ENCODE data around the gene PRAMEF5. TPM values are rescaled to one million over a fixed set of nuclear protein-coding genes. Genes with fewer than 3 reads are reported as not detected.
"Not testable (repeated sequence)": the region's sequence is repeated elsewhere in the genome, so short reads cannot be mapped to it uniquely, and the experiment has no call there.

PRAMEF5 gene
- total and polyA plus RNA-seq, 10 of the 15 experiments (the other 5 are each of a cell fraction or from before 2014, with no cell fraction given) = not detected

DNA sequence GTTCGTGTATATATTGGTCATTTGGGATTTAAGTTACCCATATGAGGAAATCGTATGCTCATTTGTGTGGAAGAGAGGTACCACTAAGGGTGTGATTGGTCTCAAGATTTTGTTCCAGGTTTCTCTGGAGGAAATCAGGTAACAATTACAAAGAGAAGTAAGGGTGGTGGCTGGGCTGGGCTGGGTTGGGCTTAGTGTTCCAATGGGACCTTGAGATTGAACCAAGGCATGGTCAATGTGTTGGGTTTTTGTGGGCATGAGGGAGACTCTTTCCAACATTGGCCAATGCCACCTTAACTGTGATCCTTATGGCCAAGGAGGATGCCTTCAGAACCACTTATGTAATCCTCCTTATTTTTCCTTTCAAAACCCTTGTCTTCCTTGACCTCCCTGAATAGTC lies 23.4 kb upstream of the PRAMEF5 start:
- ATAC-seq; BruUV-seq (replicated peaks); H3K9ac ChIP-seq (ENCODE audit: control insufficient read depth, insufficient read depth, low read length); H3K4me2 ChIP-seq (ENCODE audit: control insufficient read depth, insufficient read depth); POLR2A ChIA-PET; H3K79me2 ChIP-seq (ENCODE audit: control insufficient read depth, insufficient read depth, low read length); RAD21 ChIA-PET (ENCODE audit: unreplicated experiment); intact Hi-C loops (cut with micrococcal nuclease; ENCODE audit: unreplicated experiment); SMC1A ChIA-PET (ENCODE audit: uncharacterized antibody, unreplicated experiment); H2AFZ ChIP-seq (ENCODE audit: control insufficient read depth, low read depth, low read length); H4K20me1 ChIP-seq (ENCODE audit: control insufficient read depth, insufficient read depth); H3K4me1 ChIP-seq (ENCODE audit: control insufficient read depth, insufficient read depth, low read length); H3K36me3 ChIP-seq (ENCODE audit: control insufficient read depth in 2 of 2, insufficient read depth in 2 of 2, low read length in 1 of 2); CTCF ChIA-PET; H3K27me3 ChIP-seq (replicated peaks in 1 of 2; ENCODE audit: control insufficient read depth in 2 of 2, insufficient read depth in 2 of 2, low read length in 1 of 2); H3K4me3 ChIP-seq; FAIRE-seq; DNase-seq (ENCODE audit: low read depth, low spot score); H3K9me3 ChIP-seq (replicated peaks; ENCODE audit: control insufficient read depth, insufficient read depth, low read length); H3K27ac ChIP-seq (ENCODE audit: control insufficient read depth, insufficient read depth): not testable (repeated sequence)
- in situ Hi-C loops (cut with MboI) = loop anchor here (25.0 kb wide), 2 partner anchors 418 to 693 kb away; no protein-coding TSS in a partner anchor
- 14% methylated on average over 2 of the region's 2 CpGs for WGBS (ENCODE audit: insufficient coverage, insufficient replicate concordance, low lambda C conversion rate, missing lambda C conversion rate)

DNA sequence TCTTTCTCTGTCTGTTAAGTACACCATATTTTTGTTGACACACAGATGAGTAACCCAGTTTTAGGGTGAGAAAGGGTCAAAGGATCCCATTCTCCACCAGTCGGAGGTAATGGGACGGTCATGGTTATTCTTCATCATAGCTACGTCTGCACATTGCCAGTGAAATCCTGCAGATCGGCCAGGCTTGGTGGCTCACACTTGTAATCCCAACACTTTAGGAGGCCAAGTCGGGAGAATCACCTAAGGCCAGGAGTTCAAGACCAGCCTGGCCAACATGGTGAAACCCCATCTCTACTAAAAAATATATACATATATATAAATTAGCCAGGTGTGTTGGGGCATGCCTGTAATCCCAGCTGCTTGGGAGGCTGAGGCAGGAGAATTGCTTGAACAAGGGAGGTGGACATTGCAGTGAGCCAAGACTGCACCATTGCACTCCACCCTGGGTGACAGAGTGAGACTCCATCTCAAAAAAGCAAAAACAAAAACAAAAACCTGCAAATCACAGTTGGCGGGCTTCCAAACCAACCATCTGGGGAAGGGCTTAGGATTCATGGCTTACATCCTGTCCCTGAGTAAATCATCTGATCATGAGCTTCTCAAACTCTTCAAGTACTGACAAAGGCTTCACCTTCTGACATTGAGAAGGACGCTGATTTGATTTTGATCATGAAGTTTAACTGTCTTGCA lies 22.8 kb upstream of the PRAMEF5 start:
- SMC1A ChIA-PET (ENCODE audit: uncharacterized antibody, unreplicated experiment); H3K36me3 ChIP-seq (ENCODE audit: control insufficient read depth in 2 of 2, insufficient read depth in 2 of 2, low read length in 1 of 2); H4K20me1 ChIP-seq (ENCODE audit: control insufficient read depth, insufficient read depth); H3K9me3 ChIP-seq (replicated peaks; ENCODE audit: control insufficient read depth, insufficient read depth, low read length); intact Hi-C loops (cut with micrococcal nuclease; ENCODE audit: unreplicated experiment); H3K4me2 ChIP-seq (ENCODE audit: control insufficient read depth, insufficient read depth); H3K27ac ChIP-seq (ENCODE audit: control insufficient read depth, insufficient read depth); H3K27me3 ChIP-seq (replicated peaks in 1 of 2; ENCODE audit: control insufficient read depth in 2 of 2, insufficient read depth in 2 of 2, low read length in 1 of 2); POLR2A ChIA-PET; H3K79me2 ChIP-seq (ENCODE audit: control insufficient read depth, insufficient read depth, low read length); H3K4me3 ChIP-seq; DNase-seq (ENCODE audit: low read depth, low spot score); H2AFZ ChIP-seq (ENCODE audit: control insufficient read depth, low read depth, low read length); RAD21 ChIA-PET (ENCODE audit: unreplicated experiment); ATAC-seq; FAIRE-seq; CTCF ChIA-PET; H3K9ac ChIP-seq (ENCODE audit: control insufficient read depth, insufficient read depth, low read length); H3K4me1 ChIP-seq (ENCODE audit: control insufficient read depth, insufficient read depth, low read length); BruUV-seq (replicated peaks): not testable (repeated sequence)
- WGBS (ENCODE audit: insufficient coverage, insufficient replicate concordance, low lambda C conversion rate, missing lambda C conversion rate) = 39% methylated on average over 7 of the region's 7 CpGs
- in situ Hi-C loops (cut with MboI) = loop anchor here (25.0 kb wide), 2 partner anchors 419 to 694 kb away; no protein-coding TSS in a partner anchor

DNA sequence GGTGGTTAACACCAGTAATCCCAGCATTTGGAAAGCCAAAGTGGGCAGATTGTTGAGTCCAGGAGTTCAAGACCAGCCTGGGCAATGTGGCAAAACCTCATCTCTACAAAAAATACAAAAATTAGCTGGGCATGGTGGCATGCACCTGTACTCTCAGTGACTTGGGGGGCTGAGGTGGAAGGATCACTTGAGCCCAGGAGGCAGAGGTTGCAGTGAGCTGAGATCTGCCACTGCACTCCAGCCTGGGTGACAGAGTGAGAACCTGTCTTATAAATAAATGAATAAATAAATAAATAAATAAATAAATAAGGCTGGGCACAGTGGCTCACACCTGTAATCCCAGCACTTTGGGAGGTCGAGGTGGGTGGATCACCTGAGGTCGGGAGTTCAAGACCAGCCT lies 21.9 kb upstream of the PRAMEF5 start:
- H3K27ac ChIP-seq (ENCODE audit: control insufficient read depth, insufficient read depth); intact Hi-C loops (cut with micrococcal nuclease; ENCODE audit: unreplicated experiment); H3K9me3 ChIP-seq (replicated peaks; ENCODE audit: control insufficient read depth, insufficient read depth, low read length); H2AFZ ChIP-seq (ENCODE audit: control insufficient read depth, low read depth, low read length); H3K4me1 ChIP-seq (ENCODE audit: control insufficient read depth, insufficient read depth, low read length); BruUV-seq (replicated peaks); ATAC-seq; H4K20me1 ChIP-seq (ENCODE audit: control insufficient read depth, insufficient read depth); FAIRE-seq; POLR2A ChIA-PET; CTCF ChIA-PET; H3K27me3 ChIP-seq (replicated peaks in 1 of 2; ENCODE audit: control insufficient read depth in 2 of 2, insufficient read depth in 2 of 2, low read length in 1 of 2); H3K9ac ChIP-seq (ENCODE audit: control insufficient read depth, insufficient read depth, low read length); H3K36me3 ChIP-seq (ENCODE audit: control insufficient read depth in 2 of 2, insufficient read depth in 2 of 2, low read length in 1 of 2); H3K4me2 ChIP-seq (ENCODE audit: control insufficient read depth, insufficient read depth); H3K79me2 ChIP-seq (ENCODE audit: control insufficient read depth, insufficient read depth, low read length); H3K4me3 ChIP-seq; DNase-seq (ENCODE audit: low read depth, low spot score); RAD21 ChIA-PET (ENCODE audit: unreplicated experiment): not testable (repeated sequence)
- in situ Hi-C loops (cut with MboI) = loop anchor here (25.0 kb wide), 2 partner anchors 420 to 695 kb away; no protein-coding TSS in a partner anchor
- WGBS (ENCODE audit: insufficient coverage, insufficient replicate concordance, low lambda C conversion rate, missing lambda C conversion rate) = 0% methylated on average over 2 of the region's 2 CpGs
- SMC1A ChIA-PET (ENCODE audit: uncharacterized antibody, unreplicated experiment) = interaction anchor here (0.6 kb wide), 1 partner anchor 1255 kb away, joined by 3 read pairs; no protein-coding TSS in a partner anchor

- H3K9ac ChIP-seq (ENCODE audit: control insufficient read depth, insufficient read depth, low read length); H4K20me1 ChIP-seq (ENCODE audit: control insufficient read depth, insufficient read depth); H2AFZ ChIP-seq (ENCODE audit: control insufficient read depth, low read depth, low read length); H3K4me2 ChIP-seq (ENCODE audit: control insufficient read depth, insufficient read depth); H3K79me2 ChIP-seq (ENCODE audit: control insufficient read depth, insufficient read depth, low read length); H3K9me3 ChIP-seq (replicated peaks; ENCODE audit: control insufficient read depth, insufficient read depth, low read length); H3K27ac ChIP-seq (ENCODE audit: control insufficient read depth, insufficient read depth); SMC1A ChIA-PET (ENCODE audit: uncharacterized antibody, unreplicated experiment); DNase-seq (ENCODE audit: low read depth, low spot score); ATAC-seq; H3K4me3 ChIP-seq; RAD21 ChIA-PET (ENCODE audit: unreplicated experiment); H3K4me1 ChIP-seq (ENCODE audit: control insufficient read depth, insufficient read depth, low read length); BruUV-seq (replicated peaks); POLR2A ChIA-PET; FAIRE-seq; H3K36me3 ChIP-seq (ENCODE audit: control insufficient read depth in 2 of 2, insufficient read depth in 2 of 2, low read length in 1 of 2); H3K27me3 ChIP-seq (replicated peaks in 1 of 2; ENCODE audit: control insufficient read depth in 2 of 2, insufficient read depth in 2 of 2, low read length in 1 of 2); intact Hi-C loops (cut with micrococcal nuclease; ENCODE audit: unreplicated experiment): not testable (repeated sequence)
- 4% methylated on average over 1 of the region's 1 CpG for WGBS (ENCODE audit: insufficient coverage, insufficient replicate concordance, low lambda C conversion rate, missing lambda C conversion rate)
- CTCF ChIA-PET = interaction anchor here (0.6 kb wide), 1 partner anchor 11 kb away, joined by 4 read pairs; no protein-coding TSS in a partner anchor
- in situ Hi-C loops (cut with MboI) = loop anchor here (25.0 kb wide), 2 partner anchors 422 to 697 kb away; no protein-coding TSS in a partner anchor
Observed at GRCh38 chr1:13234057-13234456, 19.9 kb upstream of the PRAMEF5 start.

Measured in GM12878 (cell line).